Lung (tissue), 12 donors: ENCODE data around the gene MTARC1. TPM values are rescaled to one million over a fixed set of nuclear protein-coding genes. Genes with fewer than 3 reads are reported as not detected.

Experiments
- ATAC-seq: fragments of 200-7000 bp; cut with Tn5 transposase; one replicate; pipeline ENCODE4 v1.9.1; 2020; ENCODE audit warnings: moderate number of reproducible peaks; ENCODE audit not compliant: insufficient read depth, low FRiP score
- DNase-seq, 3 donors: peaks; one replicate each; pipeline ENCODE4 v3.0.0-alpha.2; 2013 to 2017
- H3K27ac ChIP-seq, 2 donors: one replicate each; pipeline ENCODE4 v1.5.1; 2013; ENCODE audit warnings: mild to moderate bottlenecking in 2 of 2, moderate library complexity in 2 of 2, control low read depth in 1 of 2, inconsistent platforms in 1 of 2, low read depth in 1 of 2, low read length in 1 of 2
- H3K27me3 ChIP-seq, 3 donors: one replicate each; pipeline ENCODE4 v1.5.1; 2013; ENCODE audit warnings: low read length in 2 of 3; ENCODE audit not compliant: control insufficient read depth in 3 of 3, insufficient read depth in 3 of 3
- H3K36me3 ChIP-seq, 4 donors: one replicate each; pipeline ENCODE4 v1.5.1; 2013; ENCODE audit warnings: low read length in 4 of 4, mild to moderate bottlenecking in 1 of 4, moderate library complexity in 1 of 4; ENCODE audit not compliant: control insufficient read depth in 4 of 4, insufficient read depth in 4 of 4
- H3K4me1 ChIP-seq, 5 donors: one replicate each; pipeline ENCODE4 v1.5.1; 2013; ENCODE audit warnings: low read length in 5 of 5, mild to moderate bottlenecking in 2 of 5, moderate library complexity in 1 of 5; ENCODE audit not compliant: control insufficient read depth in 5 of 5, insufficient read depth in 5 of 5
- H3K4me3 ChIP-seq: one replicate; pipeline ENCODE4 v1.5.1; 2013; ENCODE audit warnings: mild to moderate bottlenecking, control low read depth, moderate library complexity
- H3K9ac ChIP-seq, 2 donors: one replicate each; pipeline ENCODE4 v1.5.1; 2013; ENCODE audit warnings: low read length in 2 of 2, control low read depth in 1 of 2; ENCODE audit not compliant: insufficient read depth in 1 of 2
- H3K9me3 ChIP-seq, 4 donors: one replicate each; pipeline ENCODE4 v1.5.1; 2013; ENCODE audit warnings: low read length in 3 of 4, mild to moderate bottlenecking in 1 of 4, moderate library complexity in 1 of 4; ENCODE audit not compliant: control insufficient read depth in 4 of 4, insufficient read depth in 3 of 4
- WGBS, 2 donors: extraction: QIAGEN DNeasy Blood & Tissue Kit; methylation state at CpG; one replicate each; pipeline ENCODE4 v1.1.7; 2013; 5-methylcytosine and 5-hydroxymethylcytosine counted together
- polyA plus RNA-seq, 2 donors: library from polyadenylated mRNA; stranded (reverse); fragments of 200-250 nt; gene quantifications; one replicate each; pipeline ENCODE4 v1.2.1, GENCODE V29; 2013
- total RNA-seq, 2 donors: library from RNA; depleted of rRNA in 1 of 2; stranded (reverse); fragments of >200 nt in 1 of 2; gene quantifications; one replicate each; pipeline ENCODE4 v1.2.1, GENCODE V29; 2014 to 2021
- TF ChIP-seq, protein P1 (sequence below): IDR thresholded peaks from 2 replicates; pipeline ENCODE4 v1.5.1; 2012; ENCODE audit warnings: mild to moderate bottlenecking; ENCODE audit errors: control extremely low read depth, extremely low read depth
- donor health status: control.
- donor health status: control.
- donor health status: Bipolar disorder and iron deficiency.
- donor health status: healthy.
- donor health status: DM: yes; HTN: yes; CAD: no.

MTARC1 gene
- total and polyA plus RNA-seq, 4 donors, result 10.1 to 22.3 (median 15.7) TPM

DNA sequence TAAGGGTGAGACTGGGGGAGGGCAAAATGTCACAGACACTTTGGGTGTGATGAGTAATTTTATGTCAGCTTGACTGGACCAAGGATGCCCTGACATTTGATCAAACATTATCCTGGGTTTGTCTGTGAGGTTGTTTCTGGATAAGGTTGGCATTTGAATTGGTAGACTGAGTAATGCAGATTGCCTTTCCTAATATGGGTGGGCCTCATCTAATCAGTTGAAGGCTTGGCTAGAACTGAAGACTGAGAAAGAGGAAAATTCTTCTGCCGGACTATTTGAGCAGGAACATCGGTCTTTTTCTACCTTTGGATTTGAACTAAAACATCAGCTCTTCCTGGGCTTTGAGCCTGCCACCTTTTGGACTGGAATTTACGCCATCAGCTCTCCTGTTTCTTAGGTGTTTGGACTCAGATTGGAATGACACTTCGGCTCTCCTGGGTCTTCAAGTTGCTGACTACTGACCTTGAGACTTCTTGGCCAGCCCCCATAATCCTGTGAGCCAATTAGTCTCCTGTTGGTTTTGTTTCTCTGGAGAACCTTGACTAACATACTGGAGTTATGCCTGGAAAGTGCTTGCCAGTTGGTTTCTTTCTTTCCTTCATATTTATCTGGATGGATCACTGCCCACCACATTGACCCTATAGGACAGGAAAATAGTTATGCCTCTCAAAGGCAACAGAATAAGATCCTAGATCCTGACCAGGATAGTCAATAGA is 47.6 kb downstream of the MTARC1 start:
- no peak overlapping the region for H3K4me3 ChIP-seq
- H3K9ac ChIP-seq, result no peak overlapping the region
- no peaks in the 10 kb centered on the region for H3K27me3 ChIP-seq
- no peak for ATAC-seq
- H3K9me3 ChIP-seq, result peaks cover 0 to 3% (median 0%) of the 10 kb centered on the region in 4 donors
- no peak for DNase-seq
- WGBS, 2 donors, result 92 to 95% methylated on average over 4 of the region's 4 CpGs
- TF ChIP-seq, protein P1, sequence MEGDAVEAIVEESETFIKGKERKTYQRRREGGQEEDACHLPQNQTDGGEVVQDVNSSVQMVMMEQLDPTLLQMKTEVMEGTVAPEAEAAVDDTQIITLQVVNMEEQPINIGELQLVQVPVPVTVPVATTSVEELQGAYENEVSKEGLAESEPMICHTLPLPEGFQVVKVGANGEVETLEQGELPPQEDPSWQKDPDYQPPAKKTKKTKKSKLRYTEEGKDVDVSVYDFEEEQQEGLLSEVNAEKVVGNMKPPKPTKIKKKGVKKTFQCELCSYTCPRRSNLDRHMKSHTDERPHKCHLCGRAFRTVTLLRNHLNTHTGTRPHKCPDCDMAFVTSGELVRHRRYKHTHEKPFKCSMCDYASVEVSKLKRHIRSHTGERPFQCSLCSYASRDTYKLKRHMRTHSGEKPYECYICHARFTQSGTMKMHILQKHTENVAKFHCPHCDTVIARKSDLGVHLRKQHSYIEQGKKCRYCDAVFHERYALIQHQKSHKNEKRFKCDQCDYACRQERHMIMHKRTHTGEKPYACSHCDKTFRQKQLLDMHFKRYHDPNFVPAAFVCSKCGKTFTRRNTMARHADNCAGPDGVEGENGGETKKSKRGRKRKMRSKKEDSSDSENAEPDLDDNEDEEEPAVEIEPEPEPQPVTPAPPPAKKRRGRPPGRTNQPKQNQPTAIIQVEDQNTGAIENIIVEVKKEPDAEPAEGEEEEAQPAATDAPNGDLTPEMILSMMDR, result no peak
- H3K36me3 ChIP-seq, result peaks cover 0 to 2% (median 0%) of the 10 kb centered on the region in 4 donors
- peaks cover 0 to 5% (median under 1%) of the 10 kb centered on the region in 5 donors for H3K4me1 ChIP-seq
- H3K27ac ChIP-seq, result no peak overlapping the region

Other genes with a start within 250 kb of the MTARC1 start
- 10 to 100 TPM; 18.2 to 19.0 TPM for gene C1orf115, start 96.5 kb upstream of the MTARC1 start, total RNA-seq
- gene C1orf115, start 96.5 kb upstream of the MTARC1 start, polyA plus RNA-seq, result 10 to 100 TPM; 13.3 to 18.9 TPM
- 10 to 100 TPM; 42.9 to 49.9 TPM for gene MTARC2, start 38.6 kb upstream of the MTARC1 start, total RNA-seq
- gene MTARC2, start 38.6 kb upstream of the MTARC1 start, polyA plus RNA-seq, result 10 to 100 TPM; 21.4 to 36.1 TPM
- gene HLX, start 92.5 kb downstream of the MTARC1 start, total RNA-seq, result 10 to 100 TPM; 20.9 to 36.7 TPM
- 10 to 100 TPM; 14.8 to 30.5 TPM for gene HLX, start 92.5 kb downstream of the MTARC1 start, polyA plus RNA-seq